CD4-positive, alpha-beta memory T cell (primary cell): ENCODE data around the gene MALAT1. TPM values are rescaled to one million over a fixed set of nuclear protein-coding genes. Genes with fewer than 3 reads are reported as not detected.

ENCODE experiments used
- CTCF ChIA-PET: fragments of 350-600 bp; sonication (Branson Sonifier 250); formaldehyde crosslinking; loops from one replicate; lab custom pipeline; 2021; ENCODE audit warnings: inconsistent platforms; ENCODE audit not compliant: partially characterized antibody; lab: Charles Lee
- POLR2A ChIA-PET: fragments of 350-600 bp; sonication (Branson Sonifier 250); formaldehyde crosslinking; loops from one replicate; lab custom pipeline; 2021; ENCODE audit not compliant: partially characterized antibody; lab: Charles Lee
- DNase-seq, 5 donors: peaks; one replicate each; pipeline versions ENCODE4 v3.0.0 to v3.0.0-alpha.2; 2020 to 2022; ENCODE audit warnings: mixed read lengths in 1 of 5
- H3K27ac ChIP-seq: one replicate; pipeline ENCODE4 v1.7.0; 2013; ENCODE audit warnings: low read depth, low read length
- H3K27me3 ChIP-seq: 2 replicates; pipeline ENCODE4 v1.7.0; 2013; ENCODE audit warnings: mild to moderate bottlenecking, low read length, moderate library complexity; ENCODE audit not compliant: insufficient read depth
- H3K36me3 ChIP-seq: 2 replicates; pipeline ENCODE4 v1.7.0; 2013; ENCODE audit warnings: mild to moderate bottlenecking, low read length, moderate library complexity; ENCODE audit not compliant: insufficient read depth
- H3K4me1 ChIP-seq: 2 replicates; pipeline ENCODE4 v1.7.0; 2013; ENCODE audit warnings: mild to moderate bottlenecking, low read length, moderate library complexity; ENCODE audit not compliant: insufficient read depth
- H3K4me3 ChIP-seq, 2 donors: one replicate each; pipeline ENCODE4 v1.7.0; 2013; ENCODE audit warnings: low read length in 2 of 2, mild to moderate bottlenecking in 1 of 2
- H3K9me3 ChIP-seq, 2 donors: one replicate each; pipeline ENCODE4 v1.7.0; 2013; ENCODE audit warnings: low read length in 2 of 2, control low read depth in 1 of 2; ENCODE audit not compliant: control insufficient read depth in 1 of 2
- H3K27ac Mint-ChIP-seq, 7 donors: one replicate each; pipeline ENCODE4 v1.8.0; 2020 to 2021; ENCODE audit warnings: mixed read lengths in 7 of 7, mild to moderate bottlenecking in 6 of 7, inconsistent platforms in 3 of 7, moderate library complexity in 3 of 7
- H3K27me3 Mint-ChIP-seq, 2 donors: one replicate each; pipeline ENCODE4 v1.8.0; 2020 to 2021; ENCODE audit warnings: mixed read lengths in 2 of 2
- H3K36me3 Mint-ChIP-seq, 2 donors: one replicate each; pipeline ENCODE4 v1.8.0; 2020 to 2021; ENCODE audit warnings: mixed read lengths in 2 of 2, inconsistent platforms in 1 of 2, mild to moderate bottlenecking in 1 of 2
- H3K4me1 Mint-ChIP-seq, 4 donors: one replicate each; pipeline ENCODE4 v1.8.0; 2020 to 2021; ENCODE audit warnings: mixed read lengths in 4 of 4, mild to moderate bottlenecking in 1 of 4
- H3K4me3 Mint-ChIP-seq, 8 donors: one replicate each; pipeline ENCODE4 v1.8.0; 2020 to 2021; ENCODE audit warnings: mixed read lengths in 8 of 8, mild to moderate bottlenecking in 7 of 8, moderate library complexity in 6 of 8, inconsistent platforms in 3 of 8
- H3K9me3 Mint-ChIP-seq, 8 donors: one replicate each; pipeline ENCODE4 v1.8.0; 2020 to 2021; ENCODE audit warnings: mixed read lengths in 8 of 8, mild to moderate bottlenecking in 5 of 8, inconsistent platforms in 3 of 8, moderate library complexity in 1 of 8
- intact Hi-C: fragments of 100-400 bp; cut with micrococcal nuclease; formaldehyde crosslinking; loops from one replicate; pipeline ENCODE4 v1.15.1; 2023
- polyA plus RNA-seq, 2 donors: library from polyadenylated mRNA; unstranded; fragments of 300-500 nt; fragmentation: Illumina TruSeq; gene quantifications; one replicate each; pipeline ENCODE4 v1.2.3, GENCODE V29; 2021
- total RNA-seq, 2 experiments: library from RNA; stranded (reverse); gene quantifications; one replicate each; pipeline ENCODE4 v1.2.3, GENCODE V29; 2021

MALAT1 gene
- total and polyA plus RNA-seq, 4 experiments from 2014 or later: 2,969 to 29,932 (median 16,273) TPM

- ChIA-PET CTCF (interaction anchor here (7.4 to 8.5 kb wide), 2 partner anchors 23 to 81 kb away, joined by 86 to 192 read pairs; partner anchors contain the start of gene NEAT1), POLR2A (interaction anchor here (1.1 to 27.2 kb wide), 14 partner anchors 7 to 358 kb away, joined by 3 to 3839 read pairs (median 36); partner anchors contain the start of genes CFL1, FRMD8, MAP3K11 and MUS81)
- Histone ChIP-seq H3K36me3 (peaks cover 58% of the 10 kb centered on the region), H3K27ac (peak overlapping the region; percentile 97), H3K4me3 (peak overlapping the region; percentile 96 to 99), H3K4me1 (peaks cover 35% of the 10 kb centered on the region), H3K27me3 (no peaks in the 10 kb centered on the region), H3K9me3 (no peaks in the 10 kb centered on the region)
- Mint-ChIP-seq H3K4me1 (peaks cover 22 to 61% (median 35%) of the 10 kb centered on the region in 4 donors), H3K36me3 (peaks cover 27 to 33% of the 10 kb centered on the region in 2 donors), H3K9me3 (peaks cover 0 to 5% (median 0%) of the 10 kb centered on the region in 8 donors), H3K4me3 (no peak overlapping the region), H3K27ac (no peak overlapping the region), H3K27me3 (peaks cover 0 to 3% of the 10 kb centered on the region in 2 donors)
- peak in 3 of 5 donors; percentile 3 to 17 (median 12) for DNase-seq
- intact Hi-C loops: no loop called here
Observed at GRCh38 chr11:65501186-65501471, 2.3 kb downstream of the MALAT1 start.

- Histone ChIP-seq H3K9me3 (no peaks in the 10 kb centered on the region), H3K27ac (peak overlapping the region; percentile 97), H3K4me3 (peak overlapping the region; percentile 96 to 99), H3K27me3 (no peaks in the 10 kb centered on the region), H3K4me1 (peaks cover 35% of the 10 kb centered on the region), H3K36me3 (peaks cover 64% of the 10 kb centered on the region)
- ChIA-PET POLR2A (interaction anchor here (0.9 to 27.2 kb wide), 24 partner anchors 7 to 168 kb away, joined by 3 to 3839 read pairs (median 7); partner anchors contain the start of genes DPF2, EHBP1L1, FRMD8 and MAP3K11), CTCF (interaction anchor here (1.1 to 8.5 kb wide), 8 partner anchors 9 to 87 kb away, joined by 3 to 192 read pairs (median 6); partner anchors contain the start of genes NEAT1 and SCYL1)
- peaks cover 25 to 61% (median 36%) of the 10 kb centered on the region in 4 donors for H3K4me1 Mint-ChIP-seq
- peaks cover 0 to 5% (median 0%) of the 10 kb centered on the region in 8 donors for H3K9me3 Mint-ChIP-seq
- H3K4me3 Mint-ChIP-seq: no peak overlapping the region
- intact Hi-C loops: no loop called here
- peaks cover 0 to 3% of the 10 kb centered on the region in 2 donors for H3K27me3 Mint-ChIP-seq
- H3K36me3 Mint-ChIP-seq: peaks cover 32 to 38% of the 10 kb centered on the region in 2 donors
- peak overlapping the region in 1 of 7 donors; percentile 75 for H3K27ac Mint-ChIP-seq
- peak in 4 of 5 donors; percentile 15 to 23 (median 16) for DNase-seq
Observed at GRCh38 chr11:65501472-65502273, 2.8 kb downstream of the MALAT1 start.

GRCh38 chr11:65502274-65502554 is 3.4 kb downstream of the MALAT1 start:
- Mint-ChIP-seq H3K27me3 (peaks cover 0 to 3% of the 10 kb centered on the region in 2 donors), H3K9me3 (peaks cover 0 to 6% (median 0%) of the 10 kb centered on the region in 8 donors), H3K4me1 (peaks cover 25 to 61% (median 35%) of the 10 kb centered on the region in 4 donors), H3K36me3 (peaks cover 33 to 38% of the 10 kb centered on the region in 2 donors), H3K4me3 (no peak overlapping the region), H3K27ac (peak overlapping the region in 3 of 7 donors; percentile 75 to 83 (median 77))
- DNase-seq: peak in 1 of 5 donors; percentile 5
- ChIA-PET CTCF (interaction anchor here (0.9 to 8.5 kb wide), 9 partner anchors 8 to 86 kb away, joined by 3 to 192 read pairs (median 5); partner anchors contain the start of genes NEAT1 and SCYL1), POLR2A (interaction anchor here (0.9 to 27.2 kb wide), 25 partner anchors 6 to 169 kb away, joined by 3 to 3839 read pairs (median 5); partner anchors contain the start of genes DPF2, EHBP1L1, FRMD8 and MAP3K11)
- no peaks in the 10 kb centered on the region for H3K9me3 ChIP-seq
- intact Hi-C loops: no loop called here
- H3K36me3 ChIP-seq: peaks cover 66% of the 10 kb centered on the region
- H3K27ac ChIP-seq: peak overlapping the region; percentile 97
- peak overlapping the region; percentile 96 to 99 for H3K4me3 ChIP-seq
- no peaks in the 10 kb centered on the region for H3K27me3 ChIP-seq
- H3K4me1 ChIP-seq: peaks cover 35% of the 10 kb centered on the region

- intact Hi-C loops: no loop called here
- peak overlapping the region; percentile 96 to 99 for H3K4me3 ChIP-seq
- H3K36me3 Mint-ChIP-seq: peaks cover 33 to 38% of the 10 kb centered on the region in 2 donors
Observed at GRCh38 chr11:65502555-65503367, 3.9 kb downstream of the MALAT1 start.

GRCh38 chr11:65503368-65503948 is 4.6 kb downstream of the MALAT1 start:
- Mint-ChIP-seq H3K36me3 (peaks cover 33 to 34% of the 10 kb centered on the region in 2 donors), H3K9me3 (peaks cover 0 to 12% (median 0%) of the 10 kb centered on the region in 8 donors), H3K4me3 (no peak overlapping the region), H3K4me1 (peaks cover 30 to 61% (median 43%) of the 10 kb centered on the region in 4 donors), H3K27ac (peak overlapping the region in 6 of 7 donors; percentile 8 to 92 (median 86)), H3K27me3 (peaks cover 0 to 2% of the 10 kb centered on the region in 2 donors)
- H3K9me3 ChIP-seq: no peaks in the 10 kb centered on the region
- DNase-seq: peak in 1 of 5 donors; percentile 11
- peak overlapping the region; percentile 97 for H3K27ac ChIP-seq
- ChIA-PET CTCF (interaction anchor here (0.6 to 11.4 kb wide), 7 partner anchors 7 to 87 kb away, joined by 3 to 186 read pairs (median 10); no protein-coding TSS in a partner anchor), POLR2A (interaction anchor here (0.6 to 27.2 kb wide), 22 partner anchors 5 to 170 kb away, joined by 3 to 3839 read pairs (median 11); partner anchors contain the start of genes DPF2, EHBP1L1, FRMD8 and MALAT1)
- H3K27me3 ChIP-seq: no peaks in the 10 kb centered on the region
- intact Hi-C loops: no loop called here
- peaks cover 66% of the 10 kb centered on the region for H3K36me3 ChIP-seq
- H3K4me3 ChIP-seq: peak overlapping the region; percentile 96 to 99
- peaks cover 41% of the 10 kb centered on the region for H3K4me1 ChIP-seq

More at GRCh38 chr11:65502555-65503367, 3.9 kb downstream of the MALAT1 start:
- Mint-ChIP-seq H3K27ac (peak overlapping the region in 3 of 7 donors; percentile 75 to 83 (median 77)), H3K4me3 (no peak overlapping the region), H3K9me3 (peaks cover 0 to 11% (median 0%) of the 10 kb centered on the region in 8 donors), H3K27me3 (peaks cover 0 to 3% of the 10 kb centered on the region in 2 donors), H3K4me1 (peaks cover 29 to 61% (median 40%) of the 10 kb centered on the region in 4 donors)
- peaks cover 40% of the 10 kb centered on the region for H3K4me1 ChIP-seq
- H3K36me3 ChIP-seq: peaks cover 66% of the 10 kb centered on the region
- ChIA-PET CTCF (interaction anchor here (0.6 to 8.5 kb wide), 10 partner anchors 8 to 86 kb away, joined by 3 to 192 read pairs (median 4); partner anchors contain the start of genes NEAT1 and SCYL1), POLR2A (interaction anchor here (0.9 to 27.2 kb wide), 26 partner anchors 6 to 169 kb away, joined by 3 to 3839 read pairs (median 5); partner anchors contain the start of genes DPF2, EHBP1L1, FRMD8 and MAP3K11)
- peak overlapping the region; percentile 97 for H3K27ac ChIP-seq
- H3K9me3 ChIP-seq: no peaks in the 10 kb centered on the region
- peak; percentile 27 to 62 (median 38) for DNase-seq
- no peaks in the 10 kb centered on the region for H3K27me3 ChIP-seq
